Measurements from ENCODE around the gene ACSL3. TPM values are rescaled to one million over a fixed set of nuclear protein-coding genes. Genes with fewer than 3 reads are reported as not detected.

Gene ACSL3
- total RNA-seq, 1 donor from 2014 or later: 144 TPM

- Histone ChIP-seq H3K4me2 (ENCODE audit: low read length) (no peak overlapping the region), H3K4me1 (ENCODE audit: insufficient read depth, low read length) (peaks cover 14% of the 10 kb centered on the region), H3K4me3 (ENCODE audit: insufficient read depth, low read depth, low read length) (no peak overlapping the region), H3K9ac (ENCODE audit: low read length) (no peak overlapping the region), H3K36me3 (ENCODE audit: insufficient read depth, low read length) (no peaks in the 10 kb centered on the region), H3K27ac (ENCODE audit: low read depth, low read length) (no peak overlapping the region), H3K27me3 (ENCODE audit: insufficient read depth, low read length) (no peaks in the 10 kb centered on the region), H3K9me3 (ENCODE audit: insufficient read depth, low read depth, low read length) (no peaks in the 10 kb centered on the region), H3K79me2 (ENCODE audit: insufficient read depth, low read length) (no peaks in the 10 kb centered on the region), H4K20me1 (ENCODE audit: insufficient read depth, low read length) (no peaks in the 10 kb centered on the region), H2AFZ (ENCODE audit: low read depth, low read length) (no peak overlapping the region)
- DNase-seq (ENCODE audit: low read depth): no peak
- Mint-ChIP-seq H3K27ac (ENCODE audit: unreplicated experiment) (no peak overlapping the region), H3K9me3 (ENCODE audit: unreplicated experiment) (peaks cover 2% of the 10 kb centered on the region), H3K4me1 (ENCODE audit: low read depth, unreplicated experiment) (peaks cover 20% of the 10 kb centered on the region), H3K36me3 (ENCODE audit: low read depth, unreplicated experiment) (no peaks in the 10 kb centered on the region), H3K4me3 (ENCODE audit: unreplicated experiment) (no peak overlapping the region), H3K27me3 (ENCODE audit: low read depth, unreplicated experiment) (no peaks in the 10 kb centered on the region)
- no peak for TF ChIP-seq EZH2 (IDR thresholded peaks at IDR 0.05; ENCODE audit: insufficient read depth, low read length)
- TF ChIP-seq CTCF (IDR thresholded peaks at IDR 0.05; ENCODE audit: insufficient read depth, low read depth, low read length): no peak
- no peak for FAIRE-seq
Observed at GRCh38 chr2:222840060-222840802, 20.6 kb upstream of the ACSL3 start.

- no peaks in the 10 kb centered on the region for H3K79me2 ChIP-seq (ENCODE audit: insufficient read depth, low read length)
- peak overlapping the region; percentile 42 for H3K4me2 ChIP-seq (ENCODE audit: low read length)
- peak; percentile 48 for DNase-seq (ENCODE audit: low read depth)
- TF ChIP-seq EZH2 (IDR thresholded peaks at IDR 0.05; ENCODE audit: insufficient read depth, low read length) (no peak), CTCF (IDR thresholded peaks at IDR 0.05; ENCODE audit: insufficient read depth, low read depth, low read length) (no peak)
- no peak overlapping the region for H3K9ac ChIP-seq (ENCODE audit: low read length)
- H3K4me1 Mint-ChIP-seq (ENCODE audit: low read depth, unreplicated experiment): peaks cover 18% of the 10 kb centered on the region
- peak; percentile 73 for FAIRE-seq
- H3K27ac ChIP-seq (ENCODE audit: low read depth, low read length): no peak overlapping the region
- H2AFZ ChIP-seq (ENCODE audit: low read depth, low read length): no peak overlapping the region
- H3K27me3 ChIP-seq (ENCODE audit: insufficient read depth, low read length): no peaks in the 10 kb centered on the region
- no peaks in the 10 kb centered on the region for H3K27me3 Mint-ChIP-seq (ENCODE audit: low read depth, unreplicated experiment)
- no peaks in the 10 kb centered on the region for H3K36me3 Mint-ChIP-seq (ENCODE audit: low read depth, unreplicated experiment)
- no peaks in the 10 kb centered on the region for H3K9me3 ChIP-seq (ENCODE audit: insufficient read depth, low read depth, low read length)
- no peaks in the 10 kb centered on the region for H4K20me1 ChIP-seq (ENCODE audit: insufficient read depth, low read length)
- H3K4me3 ChIP-seq (ENCODE audit: insufficient read depth, low read depth, low read length): no peak overlapping the region
- no peak overlapping the region for H3K4me3 Mint-ChIP-seq (ENCODE audit: unreplicated experiment)
- H3K4me1 ChIP-seq (ENCODE audit: insufficient read depth, low read length): peaks cover 14% of the 10 kb centered on the region
- H3K36me3 ChIP-seq (ENCODE audit: insufficient read depth, low read length): no peaks in the 10 kb centered on the region
- H3K27ac Mint-ChIP-seq (ENCODE audit: unreplicated experiment): peak overlapping the region; percentile 80
- H3K9me3 Mint-ChIP-seq (ENCODE audit: unreplicated experiment): no peaks in the 10 kb centered on the region
Observed at GRCh38 chr2:222842491-222843174, 18.2 kb upstream of the ACSL3 start.

All from astrocyte (in vitro differentiated cells and primary cell).